NT2/D1 (cell line): ENCODE measurements around the gene DIS3L2.
"Not testable (repeated sequence)": the region's sequence is repeated elsewhere in the genome, so short reads cannot be mapped to it uniquely, and the experiment has no call there.

Source experiments
- DNase-seq: peaks from one replicate; pipeline ENCODE4 v3.0.0-alpha.2; 2011; ENCODE audit warnings: low read depth, low spot score
- H3K27me3 ChIP-seq: 2 replicates; pipeline ENCODE4 v1.6.0; 2011; ENCODE audit warnings: mild to moderate bottlenecking; ENCODE audit not compliant: insufficient read length, insufficient read depth
- H3K36me3 ChIP-seq: 2 replicates; pipeline ENCODE4 v1.6.1; 2011; ENCODE audit warnings: mild to moderate bottlenecking, low read length, mixed read lengths; ENCODE audit not compliant: insufficient read depth, insufficient read length
- H3K4me1 ChIP-seq: 2 replicates; pipeline ENCODE4 v1.5.1; 2011; ENCODE audit not compliant: insufficient read depth, insufficient read length
- H3K4me3 ChIP-seq: 2 replicates; pipeline ENCODE4 v1.5.1; 2011; ENCODE audit warnings: low read depth; ENCODE audit not compliant: insufficient read length
- H3K9ac ChIP-seq: 2 replicates; pipeline ENCODE4 v1.6.0; 2011; ENCODE audit warnings: low read depth; ENCODE audit not compliant: insufficient read length
- H3K9me3 ChIP-seq: 2 replicates; pipeline ENCODE4 v1.5.1; 2011; ENCODE audit warnings: mild to moderate bottlenecking, low read length; ENCODE audit not compliant: insufficient read depth
- SUZ12 ChIP-seq: IDR thresholded peaks from 2 replicates; pipeline ENCODE4 v1.6.1; 2011; ENCODE audit not compliant: insufficient read length, insufficient read depth; ENCODE audit errors: extremely low read depth
- YY1 ChIP-seq: IDR thresholded peaks from 2 replicates; pipeline ENCODE4 v1.6.1; 2011; ENCODE audit not compliant: insufficient read length, insufficient read depth
- ZNF274 ChIP-seq: IDR thresholded peaks from 2 replicates; pipeline ENCODE4 v1.6.1; 2011; ENCODE audit warnings: mild to moderate bottlenecking, low read depth, low read length

The DIS3L2 gene

DNA sequence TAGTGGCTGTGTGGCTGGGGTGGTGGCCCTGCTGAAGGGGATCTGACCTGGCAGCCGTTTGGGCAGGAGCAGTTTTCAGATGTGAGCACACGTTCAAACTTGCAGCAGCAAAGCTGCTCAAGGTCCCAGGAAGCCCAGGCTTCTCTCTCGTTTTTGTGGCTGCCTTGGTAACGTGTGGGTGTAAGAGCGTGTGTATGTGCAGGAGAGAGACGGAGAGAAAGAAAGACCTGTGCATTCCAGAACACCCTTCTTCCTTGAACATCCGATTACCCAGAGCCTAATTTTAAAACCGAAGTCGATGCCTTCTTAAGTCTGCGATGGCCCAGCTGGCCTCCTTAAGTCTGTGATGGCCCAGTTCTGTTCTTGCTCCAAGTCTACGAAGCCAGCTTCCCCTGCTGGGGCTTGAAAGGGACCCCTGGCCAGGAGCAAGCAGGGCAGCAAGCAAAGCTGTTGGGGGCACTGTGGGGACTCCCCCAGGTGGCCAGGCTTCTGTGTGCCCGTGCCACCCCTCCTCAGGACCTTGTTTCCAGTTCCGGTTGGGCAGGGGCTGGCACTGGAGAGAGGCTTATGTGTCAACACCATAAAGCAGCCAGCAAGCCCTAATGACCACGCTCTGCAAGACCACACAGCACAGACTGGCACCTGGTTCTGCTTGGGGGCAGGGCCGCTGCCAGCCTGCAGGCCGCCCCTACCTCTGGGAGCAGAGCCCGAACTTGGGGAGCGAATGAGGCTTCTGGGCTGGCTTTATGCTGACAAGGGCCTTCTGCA, 361.2 kb downstream of the DIS3L2 start:
- TF ChIP-seq SUZ12, result no peak
- TF ChIP-seq YY1, result no peak
- no peak for TF ChIP-seq ZNF274
- H3K9me3 ChIP-seq, result no peaks in the 10 kb centered on the region
- no peaks in the 10 kb centered on the region for H3K27me3 ChIP-seq
- H3K4me1 ChIP-seq, result peaks cover 14% of the 10 kb centered on the region
- DNase-seq, result no peak
- H3K36me3 ChIP-seq, result no peaks in the 10 kb centered on the region
- H3K4me3 ChIP-seq, result no peak overlapping the region
- H3K9ac ChIP-seq, result no peak overlapping the region

DNA sequence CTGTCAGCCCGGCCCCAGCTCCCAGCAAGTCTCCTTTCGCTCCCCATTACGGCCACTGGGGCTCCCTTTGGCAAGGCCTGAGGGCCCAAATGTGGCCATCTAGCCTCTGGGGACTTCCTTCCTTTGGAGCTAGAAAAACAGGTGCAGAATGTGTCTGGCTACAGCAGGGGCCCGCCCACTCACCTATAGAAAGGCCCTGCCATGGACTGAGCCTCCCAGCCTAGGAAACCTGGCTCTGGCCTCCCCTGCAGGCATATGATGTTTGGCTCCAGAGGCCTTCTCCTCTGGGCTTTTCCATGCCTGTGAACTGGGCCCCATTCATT, 361.8 kb downstream of the DIS3L2 start:
- no peak overlapping the region for H3K9ac ChIP-seq

DNA sequence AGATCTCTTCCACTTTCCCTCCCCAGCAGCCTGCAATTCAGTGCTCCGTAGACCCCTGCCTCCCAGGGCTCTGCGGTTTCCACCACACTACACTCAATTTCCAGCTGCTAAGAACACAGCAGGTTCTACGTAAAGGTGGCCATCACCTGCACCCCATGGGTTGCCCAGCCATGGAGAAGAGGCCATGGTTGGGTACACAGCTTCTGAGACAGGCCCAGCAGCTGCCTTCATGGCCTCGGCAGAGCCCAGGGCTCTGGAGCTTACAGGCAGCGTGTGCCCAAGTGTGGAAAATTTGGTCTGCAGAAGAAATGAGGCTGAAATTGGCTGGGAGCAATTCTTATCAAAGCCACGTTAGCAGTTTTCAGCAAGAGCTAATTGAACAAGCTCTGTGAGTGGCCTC, 362.5 kb downstream of the DIS3L2 start:
- not testable (repeated sequence) for DNase-seq, H3K4me3 ChIP-seq, H3K9me3 ChIP-seq, H3K9ac ChIP-seq, H3K27me3 ChIP-seq, H3K36me3 ChIP-seq
- peaks cover 14% of the 10 kb centered on the region for H3K4me1 ChIP-seq

More for the DNA sequence above, 361.8 kb downstream of the DIS3L2 start:
- Histone ChIP-seq H3K4me1 (peaks cover 14% of the 10 kb centered on the region), H3K9me3 (no peaks in the 10 kb centered on the region), H3K36me3 (no peaks in the 10 kb centered on the region), H3K27me3 (no peaks in the 10 kb centered on the region), H3K4me3 (no peak overlapping the region)
- TF ChIP-seq YY1 (no peak), SUZ12 (no peak), ZNF274 (no peak)
- DNase-seq, result no peak

DNA sequence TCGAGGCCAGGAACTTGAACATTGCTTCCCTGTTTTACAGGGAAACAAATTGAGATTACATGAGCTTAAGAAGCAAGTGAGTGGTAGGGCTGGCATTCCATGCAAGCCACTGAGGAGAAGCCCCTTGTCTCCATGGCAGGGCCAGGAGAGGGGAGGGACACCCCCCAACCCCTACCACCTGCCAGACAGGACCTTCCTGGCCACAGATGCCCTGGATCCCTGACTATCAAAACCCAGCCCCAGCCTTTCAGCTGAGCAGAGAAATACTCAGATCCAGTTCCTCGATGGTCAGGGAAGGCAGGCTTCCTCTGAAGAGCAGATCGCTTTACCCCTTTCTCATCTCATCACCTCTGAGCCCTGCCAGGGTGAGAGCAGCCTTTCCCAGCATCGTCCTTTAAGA, 363.3 kb downstream of the DIS3L2 start:
- H3K4me1 ChIP-seq, result peaks cover 18% of the 10 kb centered on the region
- H3K9me3 ChIP-seq, result no peaks in the 10 kb centered on the region
- H3K36me3 ChIP-seq, result no peaks in the 10 kb centered on the region
- no peaks in the 10 kb centered on the region for H3K27me3 ChIP-seq
- DNase-seq, result no peak
- TF ChIP-seq YY1 (no peak), ZNF274 (no peak), SUZ12 (no peak)
- no peak overlapping the region for H3K9ac ChIP-seq
- H3K4me3 ChIP-seq, result no peak overlapping the region

DNA sequence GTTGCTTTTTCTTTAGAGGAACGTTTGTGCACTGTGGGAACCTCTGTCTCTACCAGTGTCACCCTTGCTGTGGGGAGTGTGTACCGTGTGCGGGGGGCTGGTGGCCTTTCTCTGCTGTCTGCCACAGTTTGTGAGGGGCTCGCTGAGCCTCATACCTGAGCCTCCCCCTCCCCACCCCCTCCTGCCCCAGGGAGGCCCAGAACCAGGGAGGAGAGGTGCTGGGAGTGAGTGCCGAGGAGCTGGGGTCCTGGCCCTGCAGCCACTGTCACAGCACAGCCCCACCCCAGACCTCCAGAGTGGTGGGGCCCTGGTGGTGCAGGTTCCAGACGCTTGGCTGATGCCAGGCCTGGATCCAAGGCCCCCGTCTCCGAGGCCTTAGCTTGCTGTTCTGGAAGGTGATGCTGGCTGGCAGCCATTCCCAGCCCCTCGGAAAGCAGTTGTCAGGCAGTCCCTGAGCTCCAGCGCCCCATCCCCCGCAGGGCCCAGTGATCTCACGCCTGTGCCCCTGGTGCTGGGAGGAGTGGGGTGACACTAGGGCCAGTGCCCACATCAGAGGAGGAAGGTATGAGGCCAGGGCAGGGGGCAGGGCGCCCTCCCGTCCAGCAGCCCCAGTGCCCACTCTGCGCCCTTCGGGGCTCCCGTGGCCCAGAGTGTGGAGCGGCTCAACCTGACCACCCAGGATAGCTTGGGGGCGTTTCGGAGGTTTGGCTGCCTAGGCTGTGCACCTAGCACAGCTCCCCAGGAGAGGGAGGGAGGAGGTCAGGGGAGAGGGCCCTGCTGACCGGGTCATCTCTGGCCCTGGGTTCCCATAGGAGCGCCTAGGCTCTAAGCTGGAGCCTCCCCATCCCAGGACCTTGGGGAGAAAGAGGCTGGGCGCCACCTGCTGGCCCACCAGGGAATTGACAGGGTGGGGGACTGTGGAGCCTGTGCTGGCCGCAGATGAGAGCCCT, 364.1 kb downstream of the DIS3L2 start:
- H3K36me3 ChIP-seq, result no peaks in the 10 kb centered on the region
- peak; percentile 36 for DNase-seq
- peaks cover 24% of the 10 kb centered on the region for H3K4me1 ChIP-seq
- no peak overlapping the region for H3K4me3 ChIP-seq
- H3K27me3 ChIP-seq, result no peaks in the 10 kb centered on the region
- H3K9me3 ChIP-seq, result no peaks in the 10 kb centered on the region
- peak overlapping the region; percentile 33 for H3K9ac ChIP-seq
- TF ChIP-seq SUZ12, result no peak
- no peak for TF ChIP-seq ZNF274
- TF ChIP-seq YY1, result no peak

DNA sequence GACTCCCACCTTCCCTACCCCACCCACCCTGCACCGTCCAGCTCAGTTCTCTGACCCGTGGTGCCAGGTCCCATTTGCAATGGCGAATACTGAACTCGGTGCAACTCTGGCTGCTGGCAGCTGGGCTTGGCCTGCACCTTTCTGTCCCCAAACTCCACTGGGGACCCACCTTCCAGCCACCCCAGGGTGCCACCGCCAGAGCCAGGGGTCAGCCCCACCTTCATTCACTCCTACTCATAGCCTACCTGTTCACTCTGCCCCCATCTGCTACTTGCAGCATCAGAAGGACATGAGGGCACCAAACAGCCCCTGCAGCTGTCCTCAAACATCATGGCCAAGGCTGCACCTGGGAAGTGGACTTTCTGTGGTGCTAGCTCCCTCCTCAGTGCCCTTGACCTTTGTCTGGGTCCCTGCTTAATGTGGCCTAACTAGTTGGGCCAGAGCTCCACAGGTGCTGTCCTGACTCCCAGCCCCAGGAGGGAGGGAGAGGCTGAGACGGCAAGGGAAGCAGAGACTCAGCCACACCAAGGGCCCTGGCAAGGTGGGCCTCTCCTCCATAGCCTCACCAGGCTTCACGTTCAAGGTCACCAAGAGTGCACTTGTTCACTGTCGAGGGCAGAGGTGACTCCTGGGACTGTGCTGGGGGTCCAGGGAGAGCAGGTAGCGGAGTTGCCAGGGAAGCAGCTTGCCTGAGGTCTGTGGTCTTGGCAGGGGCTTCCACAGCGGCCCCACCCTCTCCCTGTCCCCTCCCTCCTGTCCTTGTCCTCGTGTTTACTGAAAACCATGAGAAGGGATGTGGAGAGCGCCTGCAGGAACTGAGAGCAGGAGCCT, 365.0 kb downstream of the DIS3L2 start:
- H3K9ac ChIP-seq, result peak overlapping the region; percentile 9
- DNase-seq, H3K36me3 ChIP-seq, H3K27me3 ChIP-seq, H3K9me3 ChIP-seq, H3K4me3 ChIP-seq: not testable (repeated sequence)
- peaks cover 24% of the 10 kb centered on the region for H3K4me1 ChIP-seq
